GM19193 (cell line): ENCODE measurements around the gene QRICH2.

Source experiments
- POLR2A ChIP-seq: IDR thresholded peaks from 4 replicates; pipeline ENCODE4 v1.6.1; 2011; ENCODE audit not compliant: insufficient read depth, insufficient read length; ENCODE audit errors: extremely low read depth

QRICH2 gene

DNA sequence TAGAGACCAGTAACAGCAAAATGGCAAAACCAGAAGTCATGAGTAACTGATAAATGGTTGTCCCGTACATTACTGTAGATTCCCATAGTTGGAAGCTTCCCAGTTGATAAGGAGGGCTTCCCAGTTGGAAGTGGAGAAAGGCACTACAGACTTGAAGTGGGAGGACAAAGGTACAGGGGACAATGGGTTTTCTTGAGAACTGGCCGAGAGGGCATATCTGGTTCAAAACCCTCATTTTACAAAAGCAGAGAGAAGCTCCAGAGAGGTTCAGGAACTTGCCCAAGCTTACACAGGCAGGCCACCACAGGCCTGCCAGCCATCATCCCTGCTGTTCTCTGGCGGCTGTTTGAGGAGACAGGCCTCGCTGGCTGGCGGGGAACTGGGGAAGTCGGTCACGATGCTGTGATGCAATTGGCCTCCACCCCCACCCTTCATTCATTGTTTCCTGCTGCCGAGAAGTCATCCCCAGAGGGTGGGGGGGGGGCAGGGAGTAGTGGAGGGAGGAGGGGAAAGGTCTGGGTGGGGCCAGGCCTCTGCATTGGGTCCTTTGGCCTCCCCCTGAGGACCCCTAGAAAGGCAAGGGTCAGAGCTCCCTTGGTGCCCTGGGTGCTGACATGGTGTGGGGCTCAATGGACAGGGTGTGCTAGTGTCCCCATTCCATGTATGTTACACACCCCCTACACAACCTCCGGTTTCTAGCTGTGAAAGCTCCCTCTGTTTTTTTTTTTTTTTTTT lies 39.9 kb downstream of the QRICH2 start:
- TF ChIP-seq POLR2A = peak; percentile 86

DNA sequence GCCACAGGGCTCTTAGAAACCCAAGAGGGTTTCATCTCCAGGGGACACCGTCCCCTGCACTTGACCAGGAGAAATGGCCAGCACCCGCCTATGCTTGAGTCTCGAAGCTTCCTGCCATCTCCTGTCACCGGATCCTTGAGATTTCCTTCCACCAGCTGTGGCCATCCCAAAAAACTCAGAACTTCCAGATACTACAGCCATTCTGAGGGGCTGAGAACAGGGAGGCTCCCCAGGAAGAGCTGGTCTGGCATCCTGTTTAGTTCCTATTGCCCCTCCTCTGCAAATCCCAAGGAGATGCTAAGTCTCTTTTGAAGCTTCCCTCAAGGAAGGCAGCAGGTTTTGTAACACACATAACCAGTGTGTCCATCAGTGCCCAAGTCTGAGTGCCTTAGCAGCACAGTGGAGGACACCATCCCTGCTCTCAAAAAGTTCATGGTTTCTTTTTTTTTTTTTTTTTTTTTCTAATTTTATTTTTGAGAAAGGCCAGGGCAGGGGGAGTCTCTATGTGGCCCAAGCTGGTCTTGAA lies 41.0 kb downstream of the QRICH2 start:
- TF ChIP-seq POLR2A = peak; percentile 31

DNA sequence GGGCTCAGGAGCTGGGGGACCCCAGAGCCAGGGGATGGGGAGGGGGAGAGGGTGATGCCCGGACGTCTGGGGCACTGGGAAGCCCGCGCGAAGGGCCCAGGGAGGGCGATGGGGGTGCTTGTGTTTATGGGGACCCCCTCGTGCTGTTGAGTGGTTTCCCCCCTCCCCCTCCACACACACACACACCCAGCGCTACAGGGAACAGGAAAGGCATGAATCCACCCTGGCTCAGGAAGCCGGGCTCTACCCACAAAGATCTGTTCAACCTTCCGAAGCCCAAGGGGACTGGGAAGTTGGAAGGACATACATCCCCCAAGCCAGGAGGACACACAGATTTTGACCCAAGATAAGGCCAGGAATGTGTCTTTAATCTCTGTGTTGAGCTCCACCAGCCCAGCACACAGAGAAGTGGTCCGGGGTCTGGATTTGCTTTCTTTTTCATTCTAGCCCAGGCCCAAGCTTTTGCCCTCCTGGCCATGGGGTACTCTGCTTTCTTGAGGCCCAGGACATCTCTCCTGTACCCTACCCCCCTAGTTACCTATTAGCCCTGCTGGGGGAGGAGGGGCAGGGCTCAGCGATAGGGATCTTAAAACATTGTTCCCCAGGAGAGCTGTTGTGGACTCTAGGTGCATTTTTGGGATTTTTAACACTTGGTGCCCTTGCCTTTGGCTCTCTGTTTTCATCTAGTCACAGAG lies 41.7 kb downstream of the QRICH2 start:
- peak; percentile 36 for TF ChIP-seq POLR2A

DNA sequence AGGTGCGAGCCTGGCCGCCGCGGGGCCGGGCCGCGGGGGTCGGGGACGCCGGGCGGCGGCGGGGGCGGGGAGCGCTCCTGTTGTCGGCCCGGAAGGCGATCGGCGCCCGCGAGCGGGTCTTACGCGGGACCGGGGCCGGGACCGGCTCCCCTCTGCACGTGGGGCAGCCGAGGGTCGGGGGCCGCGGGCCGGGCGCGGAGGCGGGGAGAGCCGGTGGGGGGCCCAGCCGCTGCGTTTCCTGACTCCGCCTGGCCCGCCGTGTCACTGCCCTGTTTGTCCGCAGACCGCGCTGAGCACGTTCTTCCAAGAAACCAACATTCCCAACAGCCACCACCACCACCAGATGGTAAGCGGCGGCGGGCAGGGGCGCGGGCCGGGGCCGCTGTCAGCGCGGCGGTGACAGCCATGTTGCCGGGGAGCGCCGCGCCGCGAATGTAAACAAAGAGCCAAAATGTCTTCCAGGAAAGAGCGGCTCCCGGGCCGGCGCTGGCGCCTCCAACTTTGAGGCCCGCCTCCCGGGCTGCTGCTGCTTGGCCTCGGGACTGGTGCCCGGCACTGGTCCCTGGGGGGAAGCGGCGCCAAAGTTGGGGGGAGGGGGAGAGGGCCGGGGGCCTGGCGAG lies 42.3 kb downstream of the QRICH2 start:
- peak; percentile 6 for TF ChIP-seq POLR2A

DNA sequence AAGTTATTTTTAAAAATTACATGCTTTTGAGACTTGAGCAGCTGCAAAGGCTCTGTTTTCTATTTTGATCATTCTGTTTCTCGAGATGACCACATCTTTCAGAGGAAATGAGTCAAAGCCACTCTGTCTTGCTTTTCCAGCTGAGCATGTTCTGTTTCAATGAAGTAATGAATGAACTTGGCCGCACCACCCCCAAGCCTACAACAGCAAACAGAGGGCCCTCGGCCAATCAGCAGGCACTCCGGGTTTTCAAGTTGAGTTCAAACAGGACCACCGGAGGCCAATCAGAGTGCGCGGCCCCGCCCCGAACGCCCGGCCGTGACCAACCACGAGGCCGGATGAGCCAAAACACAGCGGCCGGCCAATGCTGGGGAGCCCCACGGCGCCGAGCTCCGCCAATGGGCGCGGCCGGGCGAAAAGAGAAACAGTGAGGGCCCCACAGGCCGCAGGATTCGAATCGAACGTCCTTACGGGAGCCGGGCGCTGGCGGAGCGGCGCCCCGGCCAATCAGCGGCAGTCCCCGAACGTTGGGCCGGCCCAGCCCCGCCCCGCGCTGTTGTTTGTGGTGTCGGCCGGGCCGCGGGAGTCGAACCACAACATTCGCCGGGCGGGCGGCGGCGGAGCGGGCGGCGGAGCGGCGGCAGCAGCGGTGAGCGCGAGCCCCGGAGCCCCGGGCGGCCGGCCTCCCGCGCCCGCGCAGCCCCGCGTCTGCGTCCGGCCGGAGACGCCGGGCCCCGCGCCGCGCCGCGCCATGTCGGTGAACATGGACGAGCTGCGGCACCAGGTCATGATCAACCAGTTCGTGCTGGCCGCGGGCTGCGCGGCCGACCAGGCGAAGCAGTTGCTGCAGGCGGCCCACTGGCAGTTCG lies 43.1 kb downstream of the QRICH2 start, which contains the start of gene UBALD2:
Gene UBALD2 (plus strand): TSS at position 594 of the 869 bp plus-strand sequence. CDS start 158 bp downstream, at position 752.
- peak; percentile 90 for TF ChIP-seq POLR2A

DNA sequence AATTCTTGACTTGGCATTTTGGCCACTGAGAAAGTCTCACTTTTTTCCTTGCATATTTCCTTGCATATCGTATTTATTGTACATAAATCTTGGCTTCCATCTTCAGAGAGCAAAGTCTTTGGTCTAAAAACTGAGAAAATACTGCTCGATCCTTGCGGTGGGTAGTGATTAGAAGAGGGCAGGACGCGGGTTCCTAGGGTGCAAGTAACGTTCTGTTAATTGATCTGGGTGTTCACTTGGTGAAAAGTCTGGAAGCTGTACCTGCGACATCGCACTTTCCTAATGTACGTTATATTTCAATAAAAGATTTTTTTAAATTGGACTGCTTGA lies 43.7 kb downstream of the QRICH2 start:
- no peak for TF ChIP-seq POLR2A

DNA sequence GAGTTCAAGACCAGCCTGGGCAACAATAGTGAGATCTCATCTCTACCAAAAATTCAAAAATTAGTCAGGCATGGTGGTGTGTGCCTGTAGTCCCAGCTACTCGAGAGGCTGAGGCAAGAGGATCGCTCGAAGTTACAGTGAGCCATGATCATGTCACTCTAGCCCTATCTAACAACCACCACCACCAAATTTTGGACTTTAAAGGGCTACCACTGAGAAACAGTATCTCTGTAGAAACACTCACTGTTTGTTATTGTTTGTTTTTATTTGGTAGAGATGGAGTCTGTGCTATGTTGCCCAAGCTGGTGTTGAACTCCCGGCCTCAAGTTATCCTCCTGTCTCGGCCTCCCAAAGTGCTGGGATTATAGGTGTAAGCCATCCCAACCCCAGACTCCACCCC lies 44.2 kb downstream of the QRICH2 start:
- peak; percentile 23 for TF ChIP-seq POLR2A

DNA sequence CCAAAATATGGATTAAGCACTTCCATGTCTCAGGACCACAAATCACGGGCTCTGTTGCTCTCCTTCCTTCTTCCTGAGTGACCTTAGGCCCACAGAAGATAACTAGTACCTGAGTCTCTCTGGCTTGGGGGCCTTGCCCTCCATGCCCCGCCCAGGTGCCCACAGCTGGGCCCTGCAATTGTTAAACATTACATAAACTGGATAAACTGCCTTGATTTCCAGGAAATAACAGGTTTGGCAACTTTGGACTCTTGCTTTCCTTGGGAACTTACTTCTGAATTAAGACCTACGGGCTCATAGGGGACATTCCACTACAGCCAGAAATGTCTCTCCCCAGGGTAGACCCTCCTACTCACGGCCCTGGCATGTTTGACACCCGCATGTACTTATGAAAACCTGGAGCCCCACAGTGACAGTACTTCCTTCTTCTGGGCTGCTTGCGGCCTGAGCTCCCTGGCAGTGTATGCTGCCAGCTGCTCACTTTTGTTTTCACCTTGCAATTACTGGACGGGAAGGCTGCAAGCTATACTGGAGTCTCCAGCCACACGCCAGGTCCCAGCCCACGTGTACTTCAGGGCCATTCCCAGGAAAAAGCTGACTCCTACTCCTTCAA lies 45.2 kb downstream of the QRICH2 start:
- TF ChIP-seq POLR2A = peak; percentile 62

DNA sequence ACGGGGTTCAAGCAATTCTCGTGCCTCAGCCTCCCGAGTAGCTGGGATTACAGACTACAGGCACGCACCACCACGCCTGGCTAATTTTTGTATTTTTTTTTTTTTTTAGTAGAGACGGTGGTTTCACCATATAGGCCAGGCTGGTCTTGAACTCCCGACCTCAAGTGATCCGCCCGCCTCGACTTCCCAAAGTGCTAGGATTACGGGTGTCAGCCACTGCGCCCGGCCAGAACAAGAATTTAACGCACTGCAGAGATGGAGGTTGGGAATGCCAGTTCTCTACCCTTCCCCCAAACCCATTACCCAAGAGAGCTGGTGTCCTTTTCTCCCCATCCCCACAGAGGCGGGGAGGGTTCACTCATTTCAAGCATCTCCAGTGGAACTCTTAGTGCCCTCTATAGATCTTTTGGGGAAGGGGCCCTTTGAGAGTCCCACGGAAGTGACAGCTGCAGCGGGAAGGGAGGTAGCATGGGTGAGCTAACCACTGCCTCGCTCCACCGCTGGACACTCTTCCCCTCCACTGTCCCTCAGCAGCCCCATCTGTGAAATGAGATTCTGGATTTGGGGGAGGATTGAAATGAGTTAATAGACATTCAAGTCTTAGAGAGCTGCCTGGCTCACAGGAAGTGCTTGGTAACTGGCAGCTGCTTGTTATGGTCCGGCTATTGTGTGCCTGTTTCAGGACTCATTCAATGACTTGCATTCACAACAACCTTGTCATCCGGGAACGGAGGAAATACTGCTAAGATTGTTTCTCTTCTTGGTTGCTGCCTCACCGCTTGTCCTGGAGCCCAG lies 46.5 kb downstream of the QRICH2 start:
- peak; percentile 53 for TF ChIP-seq POLR2A

DNA sequence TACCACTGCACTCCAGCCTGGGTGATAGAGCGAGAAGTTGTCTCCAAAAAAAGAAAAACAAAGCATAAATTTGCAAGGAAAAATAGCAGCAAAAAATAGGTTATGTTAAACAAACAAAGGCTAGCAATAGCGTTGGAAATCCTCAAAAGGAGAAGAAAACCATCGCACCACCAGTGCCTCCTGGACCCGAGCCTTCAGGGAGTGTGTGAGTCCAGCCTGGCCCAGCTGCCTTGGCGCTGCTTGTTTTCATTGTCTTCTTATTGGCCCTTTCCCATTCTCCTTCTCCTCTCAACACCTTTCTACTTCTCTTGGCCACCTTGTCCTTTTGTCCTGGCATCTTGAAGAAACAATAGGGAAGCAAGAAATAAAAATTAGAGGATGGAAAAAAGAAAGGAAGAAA lies 47.4 kb downstream of the QRICH2 start:
- peak; percentile 60 for TF ChIP-seq POLR2A

DNA sequence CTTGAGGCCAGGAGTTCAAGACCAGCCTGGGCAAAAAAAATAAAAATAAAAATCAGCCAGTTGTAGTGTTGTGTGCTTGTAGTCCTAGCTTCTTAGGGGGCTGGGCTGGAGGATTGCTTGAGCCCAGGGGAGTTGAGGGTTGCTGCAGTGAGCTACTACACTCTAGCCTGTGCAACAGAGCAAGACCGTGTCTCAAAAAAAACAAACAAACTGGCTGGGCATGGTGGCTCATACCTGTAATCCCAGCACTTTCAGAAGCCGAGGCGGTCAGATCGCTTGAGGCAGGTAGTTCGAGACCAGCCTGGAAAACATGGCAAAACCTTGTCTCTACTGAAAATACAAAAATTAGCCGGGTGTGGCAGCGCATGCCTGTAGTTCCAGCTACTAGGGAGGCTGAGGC lies 47.9 kb downstream of the QRICH2 start:
- no peak for TF ChIP-seq POLR2A

DNA sequence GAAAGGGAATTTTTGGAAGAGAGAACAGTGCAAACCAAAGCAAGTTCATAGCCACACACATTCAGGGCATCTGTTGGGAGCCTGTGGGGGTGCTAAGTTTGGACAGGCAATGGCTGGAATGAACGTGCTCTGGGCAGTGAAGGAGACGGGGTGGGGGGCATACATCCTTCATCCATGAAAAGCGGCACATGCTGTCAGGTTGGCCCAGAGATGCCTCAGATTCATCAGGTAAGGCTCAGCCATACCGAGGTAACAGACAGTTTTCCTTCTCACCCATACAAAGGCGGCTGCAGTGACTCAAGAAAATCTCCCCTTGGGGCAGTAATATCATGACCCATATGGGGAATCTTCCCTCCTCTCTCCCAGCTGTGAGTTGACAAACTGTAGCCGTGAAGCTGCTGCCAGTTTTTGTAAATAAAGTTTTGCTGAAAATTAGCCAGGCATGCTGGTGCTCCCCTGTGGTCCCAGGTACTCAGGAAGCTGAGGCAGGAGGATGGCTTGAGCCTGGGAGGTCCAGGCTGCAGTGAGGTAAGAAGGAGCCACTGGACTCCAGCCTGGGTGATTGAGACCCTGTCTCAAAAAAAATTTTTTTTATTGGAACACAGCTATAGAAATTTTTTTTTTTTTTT lies 52.2 kb downstream of the QRICH2 start:
- no peak for TF ChIP-seq POLR2A

DNA sequence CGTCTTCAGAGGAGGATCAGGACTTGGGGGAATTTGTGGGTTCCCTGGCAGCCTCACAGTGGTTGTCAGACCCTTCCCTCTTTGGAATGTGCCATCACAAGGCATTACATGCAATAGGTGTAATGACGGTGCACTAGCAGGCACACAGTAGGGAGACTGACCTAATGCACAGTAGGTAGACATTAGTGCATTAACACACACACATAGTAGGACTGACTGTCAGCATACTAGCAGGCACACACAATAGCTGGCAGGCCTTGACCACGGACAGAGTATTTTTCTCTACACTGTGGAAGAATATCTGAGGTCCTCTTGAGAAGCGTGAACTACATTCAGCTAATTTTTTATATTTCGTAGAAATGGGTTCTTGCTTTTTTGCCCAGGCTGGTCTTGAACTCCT lies 53.8 kb downstream of the QRICH2 start:
- TF ChIP-seq POLR2A = no peak
